HG03571 (cell line): ENCODE results near the gene ZNF519.

ENCODE experiments used
- ATAC-seq: cut with Tn5 transposase; IDR thresholded peaks from one replicate; pipeline ENCODE4 v1.9.1; 2021; ENCODE audit not compliant: unreplicated experiment

Gene ZNF519

DNA sequence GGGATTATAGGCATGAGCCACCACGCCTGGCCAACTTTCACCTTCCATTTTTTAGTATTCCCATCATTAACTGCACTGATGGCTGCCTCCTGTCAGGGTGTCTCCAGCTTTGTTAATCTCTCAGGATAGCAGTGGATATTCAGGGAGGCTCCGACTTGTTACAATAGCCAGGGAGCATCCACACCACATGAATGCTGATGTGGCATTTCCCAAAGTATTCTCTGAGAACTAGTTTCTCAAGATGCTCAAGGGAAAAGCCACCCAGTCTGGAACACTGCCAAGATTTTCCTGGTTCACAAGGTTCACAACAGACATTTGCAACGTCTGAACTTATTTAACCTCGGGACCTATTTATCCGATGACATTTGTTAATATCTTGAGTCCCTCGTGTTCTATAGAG lies 33.8 kb downstream of the ZNF519 start:
- ATAC-seq, result no peak

DNA sequence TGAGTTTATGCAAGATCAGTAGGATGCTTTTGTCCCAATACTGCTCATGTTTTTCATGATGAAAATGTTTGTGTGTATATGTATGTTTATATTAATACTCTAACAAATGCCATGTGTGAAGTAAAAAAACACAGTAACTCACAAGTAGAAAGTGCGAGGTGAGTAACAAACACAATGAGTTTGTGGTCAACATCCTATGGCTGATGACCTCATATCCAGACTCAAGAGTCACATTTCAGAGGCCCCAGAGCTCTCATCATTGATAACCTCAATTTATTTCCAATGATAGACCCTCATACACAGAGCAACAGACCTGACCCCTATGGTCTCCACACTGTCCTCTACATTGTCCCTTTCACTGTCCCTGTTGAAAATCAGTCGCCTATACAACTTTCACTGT lies 34.5 kb downstream of the ZNF519 start:
- ATAC-seq, result no peak

DNA sequence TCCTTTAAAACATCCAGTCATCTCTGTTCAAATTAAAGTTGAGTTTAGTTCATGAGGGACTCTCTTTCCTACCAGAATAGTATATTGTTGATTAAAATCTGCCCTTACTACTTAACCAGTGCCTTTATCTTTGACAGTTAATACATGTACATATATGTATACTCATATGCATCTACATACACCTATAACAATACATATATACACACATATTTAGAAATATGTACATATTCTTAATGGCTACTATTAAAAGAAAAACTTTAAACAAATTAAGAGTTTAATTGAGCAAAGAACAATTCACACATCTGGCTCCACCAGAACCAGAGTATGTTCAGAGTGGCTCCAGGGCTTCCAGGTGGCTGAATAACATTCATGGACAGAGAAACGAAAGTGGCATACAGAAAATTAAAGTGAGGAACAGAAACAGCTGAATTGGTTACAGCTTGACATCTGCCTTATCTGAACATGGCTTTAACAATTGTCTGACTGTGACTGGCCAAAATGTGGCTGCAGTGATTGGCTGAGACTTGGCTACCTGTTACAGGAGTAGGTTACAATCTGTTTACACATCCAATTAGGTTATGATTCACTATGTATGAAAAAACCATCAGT lies 38.8 kb downstream of the ZNF519 start:
- no peak for ATAC-seq

DNA sequence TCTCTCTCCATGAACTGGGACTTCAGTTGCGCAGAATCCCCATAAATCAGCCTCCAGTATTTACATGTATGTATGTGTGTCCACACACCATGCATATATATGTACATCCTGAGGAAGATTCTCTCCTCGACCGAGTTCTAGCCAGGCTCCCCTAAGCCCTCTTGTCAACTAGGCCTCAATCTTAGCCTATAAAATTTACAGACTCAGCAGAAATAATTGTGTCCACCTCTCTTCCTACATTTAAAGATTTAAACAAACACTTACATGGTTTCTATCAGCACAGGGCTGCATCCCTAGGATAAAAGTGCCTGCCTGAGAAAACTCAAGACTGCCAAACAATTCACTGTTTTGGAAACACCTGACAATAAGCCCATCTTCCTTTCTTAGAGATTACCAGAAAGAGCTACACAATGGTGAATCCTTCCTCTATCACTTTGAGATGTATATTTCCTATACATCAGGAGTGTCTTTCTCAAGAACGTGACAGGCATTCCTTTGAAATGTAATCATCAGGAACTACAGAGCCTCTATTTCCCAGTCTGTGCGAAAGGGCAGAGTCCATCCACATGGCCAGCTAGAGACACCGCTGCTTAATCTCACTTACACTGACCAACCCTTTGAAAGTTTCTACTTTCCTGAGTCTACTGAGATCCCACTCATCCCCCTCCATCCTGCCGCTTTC lies 39.5 kb downstream of the ZNF519 start:
- no peak for ATAC-seq

DNA sequence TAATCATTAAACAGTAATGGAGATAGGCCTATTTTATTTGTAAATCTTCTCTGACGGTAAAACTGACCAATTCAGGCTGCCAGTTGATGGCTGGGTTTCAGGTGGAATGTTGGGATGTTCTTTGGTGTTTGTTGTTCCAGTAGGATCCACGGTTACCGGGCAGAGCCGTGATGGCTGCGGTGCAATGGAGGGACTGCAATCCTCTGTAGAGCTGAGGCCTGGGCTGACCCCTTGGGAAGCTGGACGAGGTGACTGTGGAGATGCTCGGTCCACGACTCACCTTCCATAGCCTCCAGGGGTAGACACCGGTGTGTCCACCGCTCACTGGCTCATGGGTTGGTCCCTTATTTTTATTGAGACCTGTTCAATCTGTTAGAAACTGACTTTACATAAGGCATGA lies 42.5 kb downstream of the ZNF519 start:
- ATAC-seq, result no peak

DNA sequence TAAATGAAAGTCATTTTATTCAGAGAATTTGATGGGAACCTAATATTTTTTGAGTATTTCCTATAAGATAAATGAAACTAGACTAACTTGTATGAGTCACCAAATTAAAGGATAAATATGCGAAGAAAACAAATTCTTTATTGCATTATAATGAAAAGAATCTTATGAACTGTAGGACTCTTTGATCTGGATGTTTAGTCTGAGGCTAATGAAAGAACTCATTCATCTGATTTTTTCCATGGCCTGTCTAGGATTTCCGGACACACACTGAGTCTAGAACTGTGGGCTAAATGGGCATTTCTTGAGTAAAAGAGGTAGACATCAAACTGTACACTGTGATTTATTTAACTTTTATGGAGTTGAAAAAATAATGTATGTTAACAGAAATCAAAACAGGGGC lies 43.0 kb downstream of the ZNF519 start:
- no peak for ATAC-seq

DNA sequence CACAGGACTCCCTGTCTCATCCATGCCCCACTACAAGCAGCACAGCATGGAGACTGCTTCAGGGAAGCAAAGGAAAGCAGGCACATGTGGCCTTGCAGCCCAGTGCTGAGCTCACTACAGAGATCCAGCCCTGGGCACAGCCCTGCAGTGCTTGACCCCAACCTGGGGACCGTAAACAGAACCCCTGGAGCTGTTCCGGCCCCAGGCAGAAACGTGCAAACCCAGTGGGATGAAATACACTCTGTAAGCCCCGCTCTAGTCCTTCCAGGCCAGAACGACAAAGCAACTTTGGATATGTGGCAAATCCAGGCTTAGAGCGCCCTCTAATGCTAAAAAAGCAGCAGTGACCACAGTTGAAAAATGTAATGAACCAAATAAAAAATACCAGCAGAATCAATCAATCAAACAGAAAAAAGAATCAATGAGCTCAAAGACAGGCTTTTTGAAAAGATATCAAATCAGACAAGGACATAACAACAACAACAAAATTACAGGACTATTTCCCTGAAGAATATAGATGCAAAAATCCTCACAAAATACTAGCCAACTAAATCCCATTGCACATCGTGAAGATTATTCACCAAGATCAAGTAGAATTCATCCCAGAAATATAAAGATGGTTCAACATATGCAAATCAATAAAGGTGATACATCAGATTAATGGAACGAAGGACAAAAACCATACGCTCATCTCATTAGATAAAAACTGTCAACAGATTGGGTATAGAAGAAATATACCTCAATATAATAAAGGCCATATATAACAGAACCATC lies 45.6 kb downstream of the ZNF519 start:
- no peak for ATAC-seq

DNA sequence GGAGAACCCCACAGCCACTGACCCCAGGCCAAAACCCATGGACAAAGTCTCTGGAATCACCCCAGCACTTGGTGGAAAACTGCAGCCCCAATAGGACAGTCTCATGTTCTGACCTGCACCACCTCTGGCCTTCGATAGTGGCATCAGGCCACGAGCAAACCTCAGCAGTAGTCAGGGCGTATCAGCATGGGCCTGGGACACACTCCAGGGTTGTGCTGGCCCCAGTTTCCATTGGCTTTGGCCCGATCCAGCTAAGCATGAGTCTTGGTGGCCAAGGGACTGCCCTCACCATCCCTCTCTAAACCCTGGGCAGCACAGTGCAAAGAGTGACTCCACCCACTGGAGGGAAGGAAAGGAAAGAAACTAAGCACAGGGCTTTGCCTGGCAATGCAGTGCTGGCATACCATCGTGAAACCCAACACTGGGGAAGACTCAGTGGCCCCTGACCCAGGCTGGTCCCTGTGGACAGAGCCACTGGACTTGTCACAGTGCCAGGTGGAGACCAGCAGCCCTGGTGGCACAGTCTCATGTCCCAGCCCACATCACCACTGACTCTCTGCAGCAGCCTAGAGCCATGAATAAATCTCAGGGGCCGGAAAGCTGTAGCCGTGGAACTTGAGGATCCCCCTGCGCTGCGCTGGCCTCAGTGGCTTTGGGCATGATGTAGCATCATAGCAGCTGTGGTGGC lies 46.3 kb downstream of the ZNF519 start:
- ATAC-seq, result no peak

DNA sequence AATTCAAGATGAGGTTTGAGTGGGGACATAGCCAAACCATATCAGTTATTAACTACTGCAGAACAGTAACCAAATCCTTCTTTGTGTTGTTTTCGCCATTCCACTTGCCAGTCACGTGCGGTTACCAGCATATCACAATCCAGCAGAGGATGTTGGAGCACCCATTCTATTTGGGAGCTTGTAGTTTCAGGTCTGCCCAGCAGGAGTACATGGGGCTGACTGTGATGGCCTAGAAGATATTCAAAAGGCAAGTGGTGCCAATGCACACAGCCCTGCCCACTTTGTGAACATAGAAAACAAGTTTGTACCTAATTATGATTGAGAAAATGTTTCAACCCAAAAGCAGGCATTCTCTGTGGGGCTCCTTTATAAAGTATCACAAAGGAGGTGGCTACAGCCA lies 57.0 kb downstream of the ZNF519 start:
- no peak for ATAC-seq

DNA sequence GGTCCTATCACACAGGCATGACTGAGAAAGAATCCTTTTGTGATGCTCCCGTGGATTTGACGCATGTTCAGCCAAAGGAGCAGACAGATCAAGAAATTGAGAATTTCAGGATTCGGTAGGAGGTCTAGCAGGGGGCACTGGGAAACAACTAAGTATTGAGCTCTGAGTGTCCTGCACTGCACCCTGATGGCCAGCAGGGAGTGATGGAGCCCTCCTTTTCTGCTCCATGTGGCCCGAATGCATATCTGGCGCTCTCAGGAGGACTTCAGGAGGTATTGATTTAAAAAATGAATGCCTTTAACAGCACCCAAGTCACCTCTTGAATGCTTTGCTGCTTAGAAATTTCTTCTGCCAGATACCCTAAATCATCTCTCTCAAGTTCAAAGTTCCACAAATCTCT lies 58.0 kb downstream of the ZNF519 start:
- no peak for ATAC-seq

DNA sequence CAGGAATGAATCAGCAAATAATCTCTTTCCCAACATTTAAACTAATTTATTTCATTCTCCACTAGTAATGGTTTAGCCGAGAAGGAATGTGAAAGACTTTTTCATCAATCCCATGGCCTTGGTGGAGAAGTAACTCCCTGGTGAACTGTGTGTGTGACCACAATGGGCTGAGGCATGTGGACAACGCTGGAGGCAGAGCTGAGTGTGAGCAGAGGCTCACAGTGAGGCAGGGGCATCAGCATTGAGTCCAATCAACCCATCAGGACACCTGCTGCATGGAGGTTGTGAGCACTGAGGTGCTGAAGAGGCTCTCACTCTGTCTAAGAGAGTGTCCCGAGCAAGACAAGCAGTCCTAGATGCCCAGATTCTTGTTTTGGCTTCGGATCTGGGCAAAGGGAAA lies 78.6 kb downstream of the ZNF519 start:
- no peak for ATAC-seq
